ENCODE results near the gene TRIO.

TRIO gene

GRCh38 chr5:14460844-14461398 lies 317.8 kb downstream of the TRIO start:
- DNase-seq (ENCODE audit: low read depth): no peak

- DNase-seq (ENCODE audit: low read depth): no peak
These were observed 319.5 kb downstream of the TRIO start for GRCh38 chr5:14462681-14463080.

GRCh38 chr5:14463629-14464028 lies 320.5 kb downstream of the TRIO start:
- peak; percentile 82 for DNase-seq (ENCODE audit: low read depth)

GRCh38 chr5:14464096-14464495 lies 321.0 kb downstream of the TRIO start:
- no peak for DNase-seq (ENCODE audit: low read depth)

GRCh38 chr5:14464671-14465070 lies 321.5 kb downstream of the TRIO start:
- no peak for DNase-seq (ENCODE audit: low read depth)

GRCh38 chr5:14465116-14465515 lies 322.0 kb downstream of the TRIO start:
- DNase-seq (ENCODE audit: low read depth): peak; percentile 46

GRCh38 chr5:14465776-14466175 lies 322.6 kb downstream of the TRIO start:
- DNase-seq (ENCODE audit: low read depth): no peak

- no peak for DNase-seq (ENCODE audit: low read depth)
These were observed 324.1 kb downstream of the TRIO start for GRCh38 chr5:14467251-14467650.

- DNase-seq (ENCODE audit: low read depth): no peak
These were observed 324.7 kb downstream of the TRIO start for GRCh38 chr5:14467886-14468285.

- no peak for DNase-seq (ENCODE audit: low read depth)
These were observed 326.6 kb downstream of the TRIO start for GRCh38 chr5:14469551-14470377.

GRCh38 chr5:14471507-14471906 lies 328.4 kb downstream of the TRIO start:
- peak; percentile 33 for DNase-seq (ENCODE audit: low read depth)

GRCh38 chr5:14472986-14473567 lies 329.9 kb downstream of the TRIO start:
- no peak for DNase-seq (ENCODE audit: low read depth)

- no peak for DNase-seq (ENCODE audit: low read depth)
These were observed 331.9 kb downstream of the TRIO start for GRCh38 chr5:14475045-14475444.

GRCh38 chr5:14476786-14477435 lies 333.8 kb downstream of the TRIO start:
- peak; percentile 80 for DNase-seq (ENCODE audit: low read depth)

GRCh38 chr5:14479143-14479696 lies 336.1 kb downstream of the TRIO start:
- DNase-seq (ENCODE audit: low read depth): no peak

- no peak for DNase-seq (ENCODE audit: low read depth)
These were observed 338.2 kb downstream of the TRIO start for GRCh38 chr5:14481349-14481748.

- no peak for DNase-seq (ENCODE audit: low read depth)
These were observed 338.9 kb downstream of the TRIO start for GRCh38 chr5:14482085-14482484.

- no peak for DNase-seq (ENCODE audit: low read depth)
These were observed 340.5 kb downstream of the TRIO start for GRCh38 chr5:14483504-14484157.

GRCh38 chr5:14486486-14486885 lies 343.3 kb downstream of the TRIO start:
- no peak for DNase-seq (ENCODE audit: low read depth)

- DNase-seq (ENCODE audit: low read depth): no peak
These were observed 344.1 kb downstream of the TRIO start for GRCh38 chr5:14486996-14487896.

Data from EH (cell line).